ENCODE data around the gene BOD1L2.

Gene BOD1L2

DNA sequence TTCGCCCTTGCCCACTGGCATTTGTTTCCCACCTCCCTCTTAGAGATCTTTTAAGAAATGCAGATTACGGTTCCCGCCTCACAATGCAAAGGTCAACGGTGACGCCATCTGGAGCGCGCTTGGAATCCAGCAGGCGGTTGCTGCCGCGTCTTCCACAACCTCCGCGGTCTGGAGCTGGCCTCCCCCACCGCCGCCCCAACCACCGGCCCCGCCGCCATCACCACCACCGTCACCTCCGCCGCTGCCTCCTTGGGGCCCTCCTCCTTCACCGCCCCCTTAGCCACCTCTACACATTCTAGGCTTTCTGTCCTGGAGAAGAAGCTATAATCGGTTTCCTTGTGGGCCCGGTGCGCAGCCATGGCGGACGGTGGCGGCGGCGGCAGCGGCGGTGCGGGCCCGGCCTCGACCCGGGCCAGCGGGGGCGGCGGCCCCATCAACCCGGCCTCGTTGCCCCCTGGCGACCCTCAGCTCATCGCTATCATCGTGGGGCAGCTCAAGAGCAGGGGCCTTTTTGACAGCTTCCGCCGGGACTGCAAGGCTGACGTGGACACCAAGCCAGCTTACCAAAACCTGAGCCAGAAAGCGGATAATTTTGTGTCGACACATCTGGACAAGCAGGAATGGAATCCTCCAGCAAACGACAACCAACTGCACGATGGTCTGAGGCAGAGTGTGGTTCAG, at the start of gene BOD1L2:
BOD1L2 (plus strand) TSS at position 132 of the 681 bp plus-strand sequence; CDS start at position 358, 226 bp downstream.
- no peak for DNase-seq (ENCODE audit: low spot score)
- TF ChIP-seq, protein P1, sequence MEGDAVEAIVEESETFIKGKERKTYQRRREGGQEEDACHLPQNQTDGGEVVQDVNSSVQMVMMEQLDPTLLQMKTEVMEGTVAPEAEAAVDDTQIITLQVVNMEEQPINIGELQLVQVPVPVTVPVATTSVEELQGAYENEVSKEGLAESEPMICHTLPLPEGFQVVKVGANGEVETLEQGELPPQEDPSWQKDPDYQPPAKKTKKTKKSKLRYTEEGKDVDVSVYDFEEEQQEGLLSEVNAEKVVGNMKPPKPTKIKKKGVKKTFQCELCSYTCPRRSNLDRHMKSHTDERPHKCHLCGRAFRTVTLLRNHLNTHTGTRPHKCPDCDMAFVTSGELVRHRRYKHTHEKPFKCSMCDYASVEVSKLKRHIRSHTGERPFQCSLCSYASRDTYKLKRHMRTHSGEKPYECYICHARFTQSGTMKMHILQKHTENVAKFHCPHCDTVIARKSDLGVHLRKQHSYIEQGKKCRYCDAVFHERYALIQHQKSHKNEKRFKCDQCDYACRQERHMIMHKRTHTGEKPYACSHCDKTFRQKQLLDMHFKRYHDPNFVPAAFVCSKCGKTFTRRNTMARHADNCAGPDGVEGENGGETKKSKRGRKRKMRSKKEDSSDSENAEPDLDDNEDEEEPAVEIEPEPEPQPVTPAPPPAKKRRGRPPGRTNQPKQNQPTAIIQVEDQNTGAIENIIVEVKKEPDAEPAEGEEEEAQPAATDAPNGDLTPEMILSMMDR (IDR thresholded peaks at IDR 0.05; ENCODE audit: borderline replicate concordance, control extremely low read depth, extremely low read depth, insufficient read depth, missing control alignments) = no peak
- in situ Hi-C loops (cut with MboI; ENCODE audit: low sequenced_read_pairs, unreplicated experiment) = no loop called here

DNA sequence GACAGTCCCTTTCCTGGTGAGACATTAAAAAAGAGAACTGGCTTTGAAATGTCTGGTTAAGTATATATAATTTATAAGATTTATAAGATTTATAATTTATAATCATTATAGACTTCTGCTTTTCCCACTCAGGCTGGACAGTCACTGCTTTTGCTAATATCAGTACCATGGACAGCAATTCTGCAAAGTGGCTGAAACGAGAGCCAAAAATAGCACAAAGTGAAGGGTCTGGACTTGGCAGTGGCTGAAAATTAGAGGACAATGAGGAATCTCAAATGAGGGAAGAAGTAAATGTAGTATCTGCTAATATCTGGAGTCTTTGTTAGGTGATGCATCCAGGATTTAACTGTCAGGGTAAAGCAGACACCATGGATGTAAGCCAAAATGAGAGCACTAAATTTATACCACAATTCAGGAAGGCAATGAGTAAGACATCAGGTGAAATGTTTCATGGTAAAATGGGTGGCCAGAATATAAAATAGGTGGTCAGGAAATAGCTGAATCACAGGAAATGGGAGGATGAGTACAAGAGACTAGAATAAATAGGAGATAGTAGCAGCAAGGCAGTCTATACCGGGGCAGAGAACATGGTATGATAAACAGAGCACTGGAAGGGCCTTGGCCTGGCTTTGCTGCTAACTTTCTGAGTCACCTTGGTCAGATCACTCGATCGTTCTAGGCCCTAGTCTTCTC, 39.6 kb upstream of the BOD1L2 start:
- in situ Hi-C loops (cut with MboI; ENCODE audit: low sequenced_read_pairs, unreplicated experiment) = no loop called here
- no peak for DNase-seq (ENCODE audit: low spot score)

DNA sequence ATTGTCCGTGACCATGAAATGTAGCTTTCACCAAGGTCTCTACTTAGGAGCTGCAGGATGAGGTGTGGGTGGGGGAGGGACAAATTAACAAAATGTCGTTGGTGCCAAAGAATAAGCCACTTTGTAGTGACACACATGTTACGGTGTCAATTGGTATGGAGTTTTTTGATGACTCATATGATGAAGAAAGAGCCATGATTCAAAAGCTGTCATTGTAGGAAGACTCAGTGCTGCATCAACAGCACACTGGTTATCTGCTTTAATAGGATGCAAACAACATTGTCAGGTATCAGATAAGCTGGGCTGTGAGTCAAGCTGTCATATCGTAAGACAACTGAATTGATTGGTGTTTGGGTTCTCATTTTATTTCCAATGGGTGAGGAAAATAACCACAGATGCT, 36.6 kb upstream of the BOD1L2 start:
- TF ChIP-seq, protein P1 (IDR thresholded peaks at IDR 0.05; ENCODE audit: borderline replicate concordance, control extremely low read depth, extremely low read depth, insufficient read depth, missing control alignments) = no peak
- in situ Hi-C loops (cut with MboI; ENCODE audit: low sequenced_read_pairs, unreplicated experiment) = no loop called here
- DNase-seq (ENCODE audit: low spot score) = no peak

More for the DNA sequence above, 39.6 kb upstream of the BOD1L2 start:
- TF ChIP-seq, protein P1 (IDR thresholded peaks at IDR 0.05; ENCODE audit: borderline replicate concordance, control extremely low read depth, extremely low read depth, insufficient read depth, missing control alignments) = no peak

DNA sequence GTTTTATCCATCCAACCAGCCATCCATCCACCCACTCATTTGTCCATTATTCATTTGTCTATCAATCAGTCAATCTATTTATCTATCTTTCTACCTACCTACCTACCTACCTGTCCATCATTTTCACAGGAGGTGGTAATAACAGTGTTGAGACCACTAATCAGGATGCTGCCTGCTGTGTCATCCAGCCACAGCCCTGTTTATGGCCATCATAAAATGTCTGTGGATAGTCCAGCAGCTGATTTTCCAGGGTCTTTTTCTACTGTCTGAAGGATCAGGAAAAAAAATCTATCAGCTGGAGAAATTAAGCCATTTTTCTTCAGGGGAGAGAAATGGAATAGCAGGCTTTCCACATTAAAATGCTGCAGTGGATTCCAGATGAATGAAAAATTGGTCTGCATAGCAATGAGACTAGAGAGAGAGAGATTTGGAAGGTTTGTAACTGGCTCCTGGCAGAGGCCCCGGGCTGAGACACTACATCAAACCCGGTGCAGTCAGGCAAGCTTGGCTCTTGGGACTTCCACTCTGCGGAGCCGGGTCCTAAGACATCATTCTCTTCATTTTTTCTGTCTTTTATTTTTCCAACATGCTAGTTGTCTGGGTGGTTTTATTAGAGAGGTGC, 33.0 kb upstream of the BOD1L2 start:
- DNase-seq (ENCODE audit: low spot score) = no peak
- TF ChIP-seq, protein P1 (IDR thresholded peaks at IDR 0.05; ENCODE audit: borderline replicate concordance, control extremely low read depth, extremely low read depth, insufficient read depth, missing control alignments) = no peak
- in situ Hi-C loops (cut with MboI; ENCODE audit: low sequenced_read_pairs, unreplicated experiment) = no loop called here

DNA sequence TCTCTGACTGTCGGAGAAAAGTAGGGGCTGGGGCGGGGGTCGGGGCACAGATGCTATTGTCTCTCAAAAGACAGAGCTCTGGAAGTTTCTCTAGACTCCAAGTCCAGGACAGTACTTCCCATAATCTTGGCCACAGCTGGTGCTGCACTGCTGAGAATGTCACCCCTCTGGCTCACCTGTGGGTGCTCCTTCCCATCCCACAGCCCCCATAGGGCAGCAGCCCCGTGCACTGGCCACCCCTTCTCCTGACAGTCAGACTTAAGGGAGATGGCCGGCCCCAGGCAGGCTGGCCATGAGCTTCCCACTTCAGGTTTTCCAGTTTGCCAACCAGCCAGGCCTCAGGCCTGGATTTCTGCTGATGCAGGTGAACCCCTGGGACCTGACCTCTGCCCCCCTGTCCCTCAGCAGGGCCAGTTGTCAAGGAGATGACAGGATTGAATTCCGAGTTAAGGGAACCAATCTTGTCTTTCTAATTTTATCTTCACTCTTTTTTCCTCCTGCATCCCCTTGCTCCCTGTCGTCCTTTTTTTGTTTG, 30.2 kb upstream of the BOD1L2 start:
- in situ Hi-C loops (cut with MboI; ENCODE audit: low sequenced_read_pairs, unreplicated experiment) = no loop called here
- TF ChIP-seq, protein P1 (IDR thresholded peaks at IDR 0.05; ENCODE audit: borderline replicate concordance, control extremely low read depth, extremely low read depth, insufficient read depth, missing control alignments) = no peak
- no peak for DNase-seq (ENCODE audit: low spot score)

DNA sequence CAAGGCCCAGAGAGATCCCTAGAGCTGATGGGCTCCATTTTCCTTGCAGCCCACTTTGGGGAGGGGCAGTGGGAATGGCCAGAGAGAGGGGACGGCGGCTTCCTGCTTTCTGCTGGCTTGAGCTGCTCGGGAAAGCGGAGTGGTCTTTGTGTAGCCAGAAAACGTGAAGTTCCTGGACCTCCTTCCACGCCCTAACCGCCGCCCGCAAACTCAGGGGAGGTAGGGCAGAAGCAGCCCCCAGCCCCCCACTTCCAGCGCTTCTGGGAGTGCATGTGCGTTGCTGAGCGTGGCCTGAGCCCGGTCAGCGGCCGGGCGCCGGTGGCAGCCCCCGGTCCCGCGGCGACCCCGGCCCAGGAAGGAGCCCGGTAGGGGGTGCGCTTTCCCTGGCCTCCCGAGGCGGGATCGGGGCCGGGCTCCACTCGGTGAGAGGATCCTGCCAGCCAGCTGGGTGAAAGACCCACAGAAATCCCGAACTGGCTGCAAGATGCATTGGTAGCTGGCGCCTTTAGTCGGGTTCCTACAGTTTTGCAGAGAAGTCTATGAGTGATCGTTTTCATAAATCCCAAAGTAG, 25.3 kb upstream of the BOD1L2 start:
- no peak for DNase-seq (ENCODE audit: low spot score)
- in situ Hi-C loops (cut with MboI; ENCODE audit: low sequenced_read_pairs, unreplicated experiment) = no loop called here
- TF ChIP-seq, protein P1 (IDR thresholded peaks at IDR 0.05; ENCODE audit: borderline replicate concordance, control extremely low read depth, extremely low read depth, insufficient read depth, missing control alignments) = no peak

All from GM13976 (cell line).